Measurements from ENCODE around the gene LPP.

DNA sequence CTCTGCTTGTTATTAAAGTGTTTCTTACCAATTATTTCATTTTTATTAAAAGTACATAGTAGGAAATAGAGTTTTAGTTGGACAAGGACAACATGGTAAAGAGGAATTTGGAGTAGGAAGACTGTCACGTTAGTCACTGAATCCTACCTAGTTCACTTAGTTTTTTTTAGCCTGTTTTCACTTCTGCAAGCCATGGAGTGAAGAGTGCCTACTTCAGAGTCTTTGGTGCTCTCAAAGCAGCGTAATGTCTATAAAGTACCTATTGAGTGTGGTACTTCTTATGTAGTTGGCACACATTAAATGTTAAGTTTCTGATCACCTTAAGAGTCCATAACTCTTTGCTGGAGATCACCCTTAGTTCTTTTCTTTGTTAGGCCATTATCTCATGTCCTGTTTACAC, 78.7 kb downstream of the LPP start:
- TF ChIP-seq, protein P1, sequence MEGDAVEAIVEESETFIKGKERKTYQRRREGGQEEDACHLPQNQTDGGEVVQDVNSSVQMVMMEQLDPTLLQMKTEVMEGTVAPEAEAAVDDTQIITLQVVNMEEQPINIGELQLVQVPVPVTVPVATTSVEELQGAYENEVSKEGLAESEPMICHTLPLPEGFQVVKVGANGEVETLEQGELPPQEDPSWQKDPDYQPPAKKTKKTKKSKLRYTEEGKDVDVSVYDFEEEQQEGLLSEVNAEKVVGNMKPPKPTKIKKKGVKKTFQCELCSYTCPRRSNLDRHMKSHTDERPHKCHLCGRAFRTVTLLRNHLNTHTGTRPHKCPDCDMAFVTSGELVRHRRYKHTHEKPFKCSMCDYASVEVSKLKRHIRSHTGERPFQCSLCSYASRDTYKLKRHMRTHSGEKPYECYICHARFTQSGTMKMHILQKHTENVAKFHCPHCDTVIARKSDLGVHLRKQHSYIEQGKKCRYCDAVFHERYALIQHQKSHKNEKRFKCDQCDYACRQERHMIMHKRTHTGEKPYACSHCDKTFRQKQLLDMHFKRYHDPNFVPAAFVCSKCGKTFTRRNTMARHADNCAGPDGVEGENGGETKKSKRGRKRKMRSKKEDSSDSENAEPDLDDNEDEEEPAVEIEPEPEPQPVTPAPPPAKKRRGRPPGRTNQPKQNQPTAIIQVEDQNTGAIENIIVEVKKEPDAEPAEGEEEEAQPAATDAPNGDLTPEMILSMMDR (IDR thresholded peaks at IDR 0.05), result no peak
- TF ChIP-seq EP300 (IDR thresholded peaks at IDR 0.05) (no peak), POLR2A (IDR thresholded peaks at IDR 0.05) (no peak)

Data from ovary (tissue), 3 donors.